ENCODE results near the gene UBR1.

The UBR1 gene

GRCh38 chr15:43106486-43106829, 620 bp upstream of the UBR1 start:
- no peak for DNase-seq

GRCh38 chr15:43105077-43105736, 631 bp downstream of the UBR1 start:
- no peak for DNase-seq

GRCh38 chr15:43104426-43104825, 1.4 kb downstream of the UBR1 start:
- no peak for DNase-seq

GRCh38 chr15:43103907-43104306, 1.9 kb downstream of the UBR1 start:
- DNase-seq, result no peak

- DNase-seq, result no peak
Measured at GRCh38 chr15:43102187-43102586, 3.7 kb downstream of the UBR1 start.

- DNase-seq, result no peak
Measured at GRCh38 chr15:43100971-43101370, 4.9 kb downstream of the UBR1 start.

GRCh38 chr15:43099105-43099845, 6.6 kb downstream of the UBR1 start:
- DNase-seq, result no peak

- DNase-seq, result no peak
Measured at GRCh38 chr15:43096411-43096810, 9.4 kb downstream of the UBR1 start.

- DNase-seq, result no peak
Measured at GRCh38 chr15:43095708-43096347, 10.0 kb downstream of the UBR1 start.

GRCh38 chr15:43095243-43095642, 10.6 kb downstream of the UBR1 start:
- no peak for DNase-seq

GRCh38 chr15:43094416-43095030, 11.3 kb downstream of the UBR1 start:
- no peak for DNase-seq

GRCh38 chr15:43093026-43093425, 12.8 kb downstream of the UBR1 start:
- peak; percentile 51 for DNase-seq

GRCh38 chr15:43091859-43092258, 14.0 kb downstream of the UBR1 start:
- no peak for DNase-seq

- DNase-seq, result no peak
Measured at GRCh38 chr15:43086551-43086950, 19.3 kb downstream of the UBR1 start.

GRCh38 chr15:43085921-43086320, 19.9 kb downstream of the UBR1 start:
- no peak for DNase-seq

GRCh38 chr15:43082509-43082908, 23.3 kb downstream of the UBR1 start:
- no peak for DNase-seq

- DNase-seq, result no peak
Measured at GRCh38 chr15:43081283-43081682, 24.6 kb downstream of the UBR1 start.

- no peak for DNase-seq
Measured at GRCh38 chr15:43071451-43071850, 34.4 kb downstream of the UBR1 start.

- no peak for DNase-seq
Measured at GRCh38 chr15:43070893-43071292, 34.9 kb downstream of the UBR1 start.

GRCh38 chr15:43070249-43070648, 35.6 kb downstream of the UBR1 start:
- no peak for DNase-seq

- no peak for DNase-seq
Measured at GRCh38 chr15:43067717-43068461, 37.9 kb downstream of the UBR1 start.

- no peak for DNase-seq
Measured at GRCh38 chr15:43056696-43057095, 49.1 kb downstream of the UBR1 start.

- DNase-seq, result no peak
Measured at GRCh38 chr15:43052860-43053259, 53.0 kb downstream of the UBR1 start.
